ENCODE results near the gene ANAPC7. TPM values are rescaled to one million over a fixed set of nuclear protein-coding genes. Genes with fewer than 3 reads are reported as not detected.
A peak's percentile ranks its signal among the peaks of the same experiment; 100 is the strongest.

ANAPC7 gene
- total and polyA plus RNA-seq, 12 donors: 27.4 to 114 (median 43.9) TPM

- 75 to 78% (median 76%) methylated on average over 8 of the region's 8 CpGs for WGBS, 4 donors
- H3K9me3 ChIP-seq (replicated peaks in 1 of 3): no peaks in the 10 kb centered on the region
- intact Hi-C loops (cut with DNase I): no loop called here
- DNase-seq: peak in 2 of 7 donors; percentile 4 to 41
- no peak overlapping the region for H3K27ac ChIP-seq
- no peaks in the 10 kb centered on the region for H3K27me3 ChIP-seq
- no peaks in the 10 kb centered on the region for H3K4me1 ChIP-seq (replicated peaks in 1 of 2)
- TF ChIP-seq CTCF (IDR thresholded peaks at IDR 0.05) (no peak), POLR2A (IDR thresholded peaks at IDR 0.05) (no peak)
- no peak overlapping the region for H3K4me3 ChIP-seq
- H3K36me3 ChIP-seq (replicated peaks in 1 of 2): peaks cover 0 to 100% of the 10 kb centered on the region in 2 donors
Measured at GRCh38 chr12:110339184-110339952, 64.1 kb downstream of the ANAPC7 start.

- TF ChIP-seq POLR2A (IDR thresholded peaks at IDR 0.05) (no peak), CTCF (IDR thresholded peaks at IDR 0.05) (peak in 2 of 6 experiments; percentile 12 to 31)
- peaks cover 0 to 100% of the 10 kb centered on the region in 2 donors for H3K36me3 ChIP-seq (replicated peaks in 1 of 2)
- no peak overlapping the region for H3K4me3 ChIP-seq
- WGBS, 4 donors: 81 to 92% (median 86%) methylated on average over 3 of the region's 3 CpGs
- H3K4me1 ChIP-seq (replicated peaks in 1 of 2): no peaks in the 10 kb centered on the region
- H3K27me3 ChIP-seq: no peaks in the 10 kb centered on the region
- H3K27ac ChIP-seq: no peak overlapping the region
- H3K9me3 ChIP-seq (replicated peaks in 1 of 3): no peaks in the 10 kb centered on the region
- intact Hi-C loops (cut with DNase I): no loop called here
- DNase-seq: peak in 2 of 7 donors; percentile 9 to 39
Measured at GRCh38 chr12:110338754-110339153, 64.8 kb downstream of the ANAPC7 start.

GRCh38 chr12:110337912-110338710 is 65.4 kb downstream of the ANAPC7 start:
- intact Hi-C loops (cut with DNase I): no loop called here
- Histone ChIP-seq H3K9me3 (replicated peaks in 1 of 3) (no peaks in the 10 kb centered on the region), H3K4me3 (no peak overlapping the region), H3K4me1 (replicated peaks in 1 of 2) (no peaks in the 10 kb centered on the region), H3K27me3 (no peaks in the 10 kb centered on the region), H3K36me3 (replicated peaks in 1 of 2) (peaks cover 0 to 100% of the 10 kb centered on the region in 2 donors), H3K27ac (no peak overlapping the region)
- 86 to 94% (median 90%) methylated on average over 11 of the region's 11 CpGs for WGBS, 4 donors
- DNase-seq: peak in 2 of 7 donors; percentile 5 to 33
- TF ChIP-seq CTCF (IDR thresholded peaks at IDR 0.05): no peak
- TF ChIP-seq POLR2A (IDR thresholded peaks at IDR 0.05): no peak

GRCh38 chr12:110335481-110336045 is 67.9 kb downstream of the ANAPC7 start:
- no peaks in the 10 kb centered on the region for H3K27me3 ChIP-seq
- H3K9me3 ChIP-seq (replicated peaks in 1 of 3): no peaks in the 10 kb centered on the region
- no peak overlapping the region for H3K4me3 ChIP-seq
- H3K36me3 ChIP-seq (replicated peaks in 1 of 2): peaks cover 0 to 82% of the 10 kb centered on the region in 2 donors
- peak in 4 of 7 donors; percentile 47 to 69 (median 58) for DNase-seq
- TF ChIP-seq CTCF (IDR thresholded peaks at IDR 0.05) (no peak), POLR2A (IDR thresholded peaks at IDR 0.05) (no peak)
- WGBS, 4 donors: 54 to 67% (median 63%) methylated on average over 4 of the region's 4 CpGs
- H3K27ac ChIP-seq: no peak overlapping the region
- peaks cover 0 to 17% of the 10 kb centered on the region in 2 donors for H3K4me1 ChIP-seq (replicated peaks in 1 of 2)
- intact Hi-C loops (cut with DNase I): no loop called here
